ENCODE measurements around the gene KLHL40.
"Not testable (repeated sequence)": the region's sequence is repeated elsewhere in the genome, so short reads cannot be mapped to it uniquely, and the experiment has no call there.

The KLHL40 gene

DNA sequence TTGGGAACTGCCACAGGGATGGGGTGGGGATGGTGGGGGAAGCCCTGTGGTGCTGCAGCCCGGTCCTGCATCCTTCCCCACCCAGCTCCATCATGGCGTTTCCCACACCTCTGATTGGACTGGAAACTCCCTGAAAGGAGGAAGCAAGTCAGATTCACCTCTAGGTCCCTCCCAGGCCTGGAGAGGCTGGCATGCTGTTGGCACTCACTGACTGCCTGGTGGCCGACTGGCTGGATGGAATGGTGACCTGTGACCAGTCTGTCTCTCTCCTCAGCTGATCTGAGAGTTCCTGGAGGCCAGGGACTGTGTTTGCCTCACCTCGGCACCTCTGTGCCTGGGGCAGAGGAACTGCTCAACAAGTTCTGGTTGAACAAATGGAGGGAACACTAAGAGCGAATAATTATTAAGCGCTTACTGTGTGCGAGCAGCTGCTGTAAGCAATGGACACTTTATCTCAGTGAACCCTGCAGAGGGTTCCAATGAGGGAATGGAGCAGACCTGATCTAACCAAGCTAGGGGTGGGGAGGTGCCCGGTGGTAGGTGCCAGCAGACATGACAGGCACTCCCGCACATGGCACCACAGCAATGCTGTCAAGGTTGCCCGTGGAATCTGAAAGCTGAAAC, 20.7 kb downstream of the KLHL40 start:
- no peak for DNase-seq

GRCh38 chr3:42706721-42707619, 21.6 kb downstream of the KLHL40 start:
- no peak for DNase-seq

DNA sequence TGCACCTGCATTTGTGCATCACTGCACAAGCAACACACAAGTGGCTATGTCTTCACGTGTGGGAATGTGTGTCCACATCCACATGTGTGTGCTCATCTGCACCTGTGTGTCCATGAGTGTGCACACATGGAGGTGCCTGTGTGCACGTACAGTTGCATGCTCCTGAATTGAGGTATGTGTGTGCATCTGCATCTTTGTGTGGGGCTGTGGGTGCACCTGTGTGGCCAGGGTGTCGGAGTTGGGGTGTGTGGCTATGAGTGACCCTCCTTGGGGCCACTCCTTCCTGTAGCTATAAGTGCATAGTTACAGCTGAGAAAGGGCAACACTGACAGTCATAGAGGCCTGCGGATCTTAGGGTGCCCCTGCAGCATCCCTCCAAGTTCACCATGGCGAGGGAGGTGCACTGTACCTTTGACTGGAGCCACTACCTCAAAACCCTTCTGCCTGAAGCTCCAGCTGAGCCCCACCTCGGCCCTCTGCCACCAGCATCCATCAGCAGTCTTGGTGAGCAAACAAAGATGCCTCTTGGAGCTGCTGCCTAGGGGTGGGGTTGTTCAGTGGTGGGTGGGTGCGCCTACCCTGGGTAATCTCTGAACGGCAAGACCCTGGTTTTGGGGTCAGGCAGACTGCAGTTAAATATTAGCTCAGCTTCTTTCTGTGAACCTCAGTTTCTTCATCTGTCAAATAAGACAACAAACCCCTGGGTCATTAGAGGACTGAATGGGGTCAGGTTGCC, 22.5 kb downstream of the KLHL40 start:
- no peak for DNase-seq

DNA sequence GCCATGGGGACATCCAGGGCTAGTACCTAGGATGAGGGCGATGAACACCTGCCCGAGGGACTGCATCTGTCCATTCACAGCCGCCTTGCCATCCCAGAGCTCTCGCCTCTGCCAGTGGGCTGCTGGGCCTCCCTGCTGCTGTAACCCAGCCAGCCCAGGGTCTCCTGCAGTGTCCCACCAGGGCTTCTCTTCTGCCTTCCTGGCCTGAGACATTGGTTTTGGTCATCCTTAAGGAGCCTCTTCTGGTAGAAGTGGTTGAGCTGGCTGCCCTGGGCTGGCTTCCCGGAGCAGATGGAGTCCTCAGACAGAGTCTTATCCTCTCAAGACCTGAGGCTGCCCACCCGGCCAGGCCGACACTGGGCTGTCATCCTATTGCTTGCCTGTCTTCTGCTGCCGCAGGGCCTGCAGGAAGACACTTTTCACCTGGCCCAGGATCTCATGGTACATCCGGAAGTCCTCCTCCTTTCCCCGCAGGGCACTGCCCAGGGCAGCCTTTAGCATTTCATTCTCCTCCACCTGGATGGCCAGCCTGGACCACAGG, 23.3 kb downstream of the KLHL40 start:
- DNase-seq: no peak

DNA sequence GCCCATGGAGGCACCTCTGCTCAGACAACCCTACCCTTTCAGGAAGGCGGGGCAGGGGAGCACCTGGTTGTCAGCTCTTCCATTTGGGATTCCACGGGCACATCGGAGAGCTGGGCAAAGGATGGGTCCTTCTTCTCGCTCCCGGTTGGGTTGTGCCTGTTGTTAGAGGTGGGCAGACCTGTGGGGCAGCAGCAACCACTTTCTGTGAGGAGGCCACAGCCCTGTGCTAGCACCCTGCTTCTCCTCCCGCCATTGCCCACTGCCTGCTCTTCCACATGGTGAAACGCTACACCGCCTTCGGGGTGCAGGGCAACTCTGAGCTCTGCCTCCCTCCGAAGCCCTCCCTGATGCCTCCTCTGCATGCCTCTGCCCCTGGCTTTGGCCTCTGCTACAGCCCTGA, 24.3 kb downstream of the KLHL40 start:
- DNase-seq: no peak

- no peak for DNase-seq
Observed at GRCh38 chr3:42710323-42711021, 25.1 kb downstream of the KLHL40 start.

GRCh38 chr3:42711491-42712343, 26.4 kb downstream of the KLHL40 start:
- no peak for DNase-seq

- no peak for DNase-seq
Observed at GRCh38 chr3:42712344-42712648, 27.0 kb downstream of the KLHL40 start.

DNA sequence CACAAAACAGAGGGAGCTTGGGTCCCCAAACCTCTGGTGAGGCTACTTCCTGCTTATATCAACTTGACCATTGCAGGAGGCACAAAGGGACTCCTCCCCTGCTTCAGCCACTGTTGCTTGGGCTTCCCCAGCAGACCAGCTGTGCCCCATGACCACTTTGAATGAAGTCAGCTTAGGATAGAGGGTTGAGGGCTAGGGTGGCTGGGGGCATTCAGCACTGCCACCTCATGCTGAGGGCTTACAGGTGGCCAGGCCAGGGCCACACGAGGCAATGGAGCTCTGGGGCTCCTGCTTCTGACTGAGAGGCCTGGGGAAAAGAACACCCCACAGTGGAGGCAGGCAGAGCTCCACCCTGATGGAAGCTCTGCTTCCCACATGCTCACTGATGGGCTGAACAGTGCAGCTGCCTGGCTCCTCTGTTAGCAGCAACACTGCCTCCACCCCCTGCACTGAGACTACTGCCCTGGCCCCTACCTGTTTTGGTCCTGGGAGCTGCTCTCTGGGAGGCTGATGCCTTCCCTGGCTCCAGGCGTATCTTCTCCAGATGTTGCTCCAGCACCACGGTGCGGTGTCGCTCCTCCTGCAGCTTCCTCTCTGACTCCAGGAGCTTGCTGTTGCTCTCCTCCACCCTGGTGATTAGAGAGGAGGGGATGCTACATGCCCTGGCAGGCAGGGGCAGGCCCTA, 27.5 kb downstream of the KLHL40 start:
- DNase-seq: no peak

DNA sequence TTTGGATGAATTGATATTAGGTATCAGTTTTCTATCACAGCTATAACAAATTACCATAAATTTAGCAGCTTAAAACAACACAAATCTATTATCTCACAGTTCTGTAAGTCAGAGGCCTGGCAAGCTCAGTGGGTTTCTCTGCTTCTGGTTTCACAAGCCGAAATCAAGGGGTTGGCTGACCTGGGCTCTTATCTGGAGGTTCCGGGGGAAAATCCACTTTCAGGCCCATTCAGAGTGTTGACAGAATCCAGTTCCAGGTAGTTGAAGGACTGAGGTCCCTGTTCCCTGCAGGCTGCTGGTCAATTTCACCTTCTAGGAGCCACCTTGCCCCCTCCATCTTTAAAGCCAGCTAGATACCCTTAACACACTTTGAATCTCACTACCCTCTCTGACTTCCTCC, 28.4 kb downstream of the KLHL40 start:
- no peak for DNase-seq

DNA sequence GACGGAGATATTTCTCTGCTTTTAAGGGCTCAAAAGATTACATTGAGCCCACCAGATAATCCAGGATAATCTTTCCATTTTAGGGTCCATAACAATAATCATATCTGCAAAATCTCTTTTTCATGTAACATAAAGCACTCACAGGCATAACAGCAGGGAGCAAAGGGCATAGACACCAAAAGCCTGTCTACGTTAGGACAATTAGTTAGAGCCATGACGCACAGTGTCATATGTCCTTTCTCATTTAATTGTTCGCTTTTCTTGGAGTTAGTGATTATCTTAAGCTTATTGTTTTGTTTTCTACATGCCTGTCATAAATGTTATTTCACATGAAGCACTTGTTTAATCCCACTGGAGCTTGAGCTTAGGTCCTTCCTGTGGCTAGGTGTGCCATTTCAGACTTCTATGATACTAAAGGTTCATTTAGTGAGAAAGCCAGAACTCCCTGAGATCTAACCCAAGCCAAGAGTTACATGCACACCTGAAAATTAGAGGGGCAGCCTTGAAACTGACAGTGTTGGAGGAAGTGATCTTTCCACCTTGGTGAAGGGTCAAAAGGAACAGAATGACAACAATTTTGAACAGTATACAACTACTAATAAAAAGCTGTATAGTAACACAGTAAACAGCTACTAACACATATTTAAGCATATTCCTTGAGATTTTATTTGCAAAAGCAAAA, 29.0 kb downstream of the KLHL40 start:
- no peak for DNase-seq

DNA sequence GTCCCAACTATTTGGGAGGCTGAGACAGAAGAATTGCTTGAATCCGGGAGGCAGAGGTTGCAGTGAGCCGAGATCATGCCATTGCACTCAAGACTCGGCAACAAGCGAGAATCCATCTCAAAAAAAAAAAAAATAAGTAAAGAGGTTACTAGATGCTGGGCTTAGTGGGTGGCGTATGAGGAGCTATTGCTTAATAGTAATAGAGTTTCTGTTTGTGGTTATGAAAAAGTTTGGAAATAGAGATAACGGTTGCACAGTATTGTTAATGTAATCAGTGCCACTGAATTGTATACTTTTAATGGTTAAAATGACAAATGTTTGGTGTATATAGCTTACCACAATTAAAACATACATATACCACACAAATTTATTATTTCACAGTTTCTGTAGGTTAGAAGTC, 32.0 kb downstream of the KLHL40 start:
- no peak for DNase-seq

- no peak for DNase-seq
Observed at GRCh38 chr3:42718338-42718737, 33.0 kb downstream of the KLHL40 start.

DNA sequence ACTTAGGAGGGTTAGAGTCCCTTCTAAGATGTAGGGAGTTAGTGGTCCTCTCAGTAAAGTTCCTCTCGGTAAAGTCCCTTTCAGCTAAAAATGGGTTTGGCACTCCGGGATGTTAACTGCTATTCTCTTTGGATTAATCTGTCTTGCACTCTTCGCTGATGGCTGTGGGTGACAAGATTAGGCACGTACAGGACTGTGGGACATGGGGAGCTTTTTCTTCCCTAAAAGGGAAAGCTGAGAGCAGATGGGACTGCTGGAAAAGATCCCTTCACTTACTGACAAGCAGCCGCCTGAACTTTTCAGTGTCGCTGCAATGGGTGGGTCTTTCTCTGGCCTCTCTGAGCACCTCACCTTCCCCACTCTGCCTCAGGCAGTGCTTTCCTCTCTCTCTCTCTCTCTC, 33.7 kb downstream of the KLHL40 start:
- DNase-seq: no peak

- DNase-seq: no peak
Observed at GRCh38 chr3:42720126-42720525, 34.8 kb downstream of the KLHL40 start.

GRCh38 chr3:42721690-42722089, 36.4 kb downstream of the KLHL40 start:
- DNase-seq: no peak

DNA sequence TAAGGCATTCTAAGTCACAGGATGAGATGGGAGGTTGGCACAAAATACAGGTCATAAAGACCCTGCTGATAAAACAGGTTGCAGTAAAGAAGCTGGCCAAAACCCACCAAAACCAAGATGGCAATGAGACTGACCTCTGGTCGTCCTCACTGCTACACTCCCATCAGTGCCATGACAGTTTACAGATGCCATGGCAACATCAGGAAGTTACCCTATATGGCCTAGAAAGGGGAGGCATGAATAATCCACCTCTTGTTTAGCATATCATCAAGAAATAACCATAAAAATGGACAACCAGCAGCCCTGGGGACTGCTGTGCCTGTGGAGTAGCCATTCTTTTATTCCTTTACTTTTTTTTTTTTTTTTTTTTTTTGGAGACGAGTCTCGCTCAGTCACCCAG, 37.1 kb downstream of the KLHL40 start:
- DNase-seq: not testable (repeated sequence)

- DNase-seq: no peak
Observed at GRCh38 chr3:42723219-42723618, 37.9 kb downstream of the KLHL40 start.

DNA sequence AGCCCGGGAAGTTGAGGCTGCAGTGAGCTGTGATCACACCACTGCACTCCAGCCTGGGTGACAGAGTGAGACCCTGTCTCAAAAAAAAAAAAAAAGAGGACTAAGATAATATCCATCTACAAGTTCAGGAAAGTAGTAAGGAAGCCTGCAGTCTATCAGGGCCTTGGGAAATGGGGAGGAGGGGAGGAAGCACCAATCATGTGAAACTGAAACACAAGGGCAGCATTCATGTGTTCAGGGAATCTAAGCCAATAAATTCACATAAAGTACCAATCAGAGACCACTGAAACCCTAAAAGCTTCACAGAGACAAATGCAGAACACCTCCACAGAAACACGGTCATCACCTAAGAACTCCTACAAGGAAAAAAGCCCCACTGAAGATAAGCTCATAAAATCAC, 40.1 kb downstream of the KLHL40 start:
- DNase-seq: no peak

DNA sequence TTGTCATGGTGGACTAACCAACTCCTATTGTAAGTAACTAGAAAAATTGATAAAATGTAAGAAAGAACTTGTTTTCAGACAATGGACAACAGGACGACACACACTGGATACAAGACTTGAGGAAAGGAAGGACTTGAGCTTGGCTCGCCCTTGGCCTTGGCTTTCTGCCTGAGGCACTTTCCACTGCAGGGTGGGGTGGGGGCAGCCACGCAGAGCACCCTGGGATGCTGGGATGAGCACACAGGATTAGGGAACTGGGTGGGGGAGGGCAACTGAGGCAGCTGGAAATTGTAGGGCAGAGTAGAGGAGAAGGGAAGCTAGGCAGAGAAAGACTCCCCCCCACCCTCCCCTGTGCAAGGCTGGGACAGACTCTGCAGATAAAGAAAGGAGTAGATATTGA, 42.7 kb downstream of the KLHL40 start:
- no peak for DNase-seq

Data from GDM1 (cell line).